GM12878 (cell line): ENCODE results near the gene HEXIM2. TPM values are rescaled to one million over a fixed set of nuclear protein-coding genes. Genes with fewer than 3 reads are reported as not detected.
A peak's percentile ranks its signal among the peaks of the same experiment; 100 is the strongest.

Experiments
- ATAC-seq: fragments of 200-7000 bp; cut with Tn5 transposase; 3 replicates; pipeline ENCODE4 v1.9.1; 2020; ENCODE audit warnings: mild to moderate bottlenecking, moderate library complexity
- Bru-seq: library from RNA; stranded (reverse); fragments of 400-500 nt; gene quantifications from one replicate; lab custom pipeline; 2021; lab: Mats Ljungman, UMichigan
- BruChase-seq, 2 experiments: library from RNA; stranded (reverse); fragments of 400-500 nt; gene quantifications; one replicate each; lab custom pipeline; 2021; lab: Mats Ljungman, UMichigan
- BruUV-seq: library from RNA; stranded (reverse); fragments of 400-500 nt; replicated peaks from 2 replicates; lab custom pipeline; 2021; lab: Mats Ljungman, UMichigan
- CTCF ChIA-PET: fragments of 300-600 bp; sonication (Branson Sonifier 250); formaldehyde crosslinking; extraction: SDS; loops from one replicate; lab custom pipeline; 2021; ENCODE audit warnings: inconsistent platforms; lab: Yijun Ruan, JAX
- POLR2A ChIA-PET: fragments of 350-600 bp; formaldehyde crosslinking; extraction: SDS; loops from one replicate; lab custom pipeline; 2021; ENCODE audit warnings: inconsistent platforms; lab: Charles Lee
- RAD21 ChIA-PET: fragments of 300-600 bp; sonication (Branson Sonifier 250); formaldehyde crosslinking; loops from one replicate; lab custom pipeline; 2023; ENCODE audit warnings: antibody characterized with exemption; ENCODE audit not compliant: unreplicated experiment; lab: Charles Lee
- SMC1A ChIA-PET: fragments of 300-600 bp; sonication (Branson Sonifier 250); formaldehyde crosslinking; loops from one replicate; lab custom pipeline; 2023; ENCODE audit not compliant: unreplicated experiment, uncharacterized antibody; lab: Charles Lee
- DNase-seq: peaks from one replicate; pipeline ENCODE4 v3.0.0-alpha.2; 2011; ENCODE audit warnings: low read depth, low spot score
- FAIRE-seq: peaks from 3 replicates; lab custom pipeline; 2011; peaks lifted over from hg19 to GRCh38; lab: Jason Lieb, UNC
- H2AFZ ChIP-seq: 2 replicates; pipeline ENCODE4 v1.6.0; 2011; ENCODE audit warnings: low read depth, low read length, control low read depth; ENCODE audit not compliant: control insufficient read depth
- H3K27ac ChIP-seq: 2 replicates; pipeline ENCODE4 v1.5.1; 2011; ENCODE audit warnings: control low read depth; ENCODE audit not compliant: control insufficient read depth, insufficient read depth
- H3K27me3 ChIP-seq, 2 experiments: replicated peaks in 1 of 2; 2 replicates each; pipeline versions ENCODE4 v1.6.0 to v1.6.1; 2011; ENCODE audit warnings: low read length in 1 of 2; ENCODE audit not compliant: control insufficient read depth in 2 of 2, insufficient read depth in 2 of 2
- H3K36me3 ChIP-seq, 2 experiments: 2 replicates each; pipeline ENCODE4 v1.5.1; 2011; ENCODE audit warnings: low read length in 1 of 2; ENCODE audit not compliant: control insufficient read depth in 2 of 2, insufficient read depth in 2 of 2
- H3K4me1 ChIP-seq: 2 replicates; pipeline ENCODE4 v1.6.1; 2011; ENCODE audit warnings: mild to moderate bottlenecking, low read length, moderate library complexity, mixed read lengths; ENCODE audit not compliant: control insufficient read depth, insufficient read depth
- H3K4me2 ChIP-seq: 2 replicates; pipeline ENCODE4 v1.6.0; 2011; ENCODE audit warnings: control low read depth; ENCODE audit not compliant: control insufficient read depth, insufficient read depth
- H3K4me3 ChIP-seq: fragments of 200-600 bp; sonication (generic); 2 replicates; pipeline ENCODE4 v1.5.1; 2016
- H3K79me2 ChIP-seq: 2 replicates; pipeline ENCODE4 v1.6.0; 2011; ENCODE audit warnings: low read length; ENCODE audit not compliant: control insufficient read depth, insufficient read depth
- H3K9ac ChIP-seq: 2 replicates; pipeline ENCODE4 v1.8.0; 2011; ENCODE audit warnings: low read length, control low read depth, mixed read lengths; ENCODE audit not compliant: control insufficient read depth, insufficient read depth
- H3K9me3 ChIP-seq: replicated peaks from 3 replicates; pipeline ENCODE4 v1.5.1; 2011; ENCODE audit warnings: mild to moderate bottlenecking, low read length; ENCODE audit not compliant: control insufficient read depth, insufficient read depth
- H4K20me1 ChIP-seq: 2 replicates; pipeline ENCODE4 v1.6.0; 2011; ENCODE audit not compliant: control insufficient read depth, insufficient read depth
- EED ChIP-seq: sonication (generic); IDR thresholded peaks from 2 replicates; pipeline ENCODE4 v1.6.1; 2016; ENCODE audit warnings: antibody characterized with exemption, low read depth
- NFXL1 ChIP-seq: fragments of 450-650 bp; IDR thresholded peaks from 2 replicates; pipeline ENCODE4 v1.6.1; 2017; ENCODE audit warnings: antibody characterized with exemption, mild to moderate bottlenecking, borderline replicate concordance
- PAX5 ChIP-seq: IDR thresholded peaks from 2 replicates; pipeline ENCODE4 v1.6.1; 2011; ENCODE audit warnings: low read depth, low read length, borderline replicate concordance
- SMAD5 ChIP-seq: IDR thresholded peaks from 2 replicates; pipeline ENCODE4 v1.6.1; 2016; ENCODE audit warnings: antibody characterized with exemption, low read depth
- TCF3 ChIP-seq: IDR thresholded peaks from 2 replicates; pipeline ENCODE4 v1.6.1; 2012; ENCODE audit warnings: low read depth, mild to moderate bottlenecking, low read length, borderline replicate concordance; ENCODE audit not compliant: insufficient read depth
- ZBTB40 ChIP-seq: fragments of 450-650 bp; IDR thresholded peaks from 2 replicates; pipeline ENCODE4 v1.6.1; 2016; ENCODE audit warnings: mild to moderate bottlenecking, moderate library complexity, borderline replicate concordance
- WGBS: methylation state at CpG from one replicate; pipeline ENCODE4 v1.1.6; 2016; ENCODE audit warnings: low lambda C conversion rate; ENCODE audit not compliant: insufficient replicate concordance, insufficient coverage; ENCODE audit errors: missing lambda C conversion rate; 5-methylcytosine and 5-hydroxymethylcytosine counted together
- in situ Hi-C: fragments of 300-500 bp; cut with MboI; formaldehyde crosslinking; loops from 9 replicates; pipeline ENCODE4 v1.14.3; 2018; ENCODE audit warnings: mixed read lengths
- intact Hi-C: fragments of 100-400 bp; cut with micrococcal nuclease; formaldehyde crosslinking; loops from one replicate; pipeline ENCODE4 v1.14.2; 2022; ENCODE audit not compliant: unreplicated experiment
- long read RNA-seq, 2 experiments: library from polyadenylated mRNA; unstranded; transcript quantifications; one replicate each; pipeline ENCODE4 v2.0.0, GENCODE V29; 2019 to 2020
- polyA minus RNA-seq, 3 experiments: library from RNA; depleted of rRNA, polyadenylated mRNA; stranded (reverse); fragments of >200 nt; gene quantifications; 2 replicates each; pipeline ENCODE4 v1.2.3, GENCODE V29; 2011
- polyA plus RNA-seq, 11 experiments: library from polyadenylated mRNA; depleted of rRNA in 4 of 11; unstranded in 6 of 11; stranded (reverse) in 5 of 11; fragments of >200 nt; fragmentation: Nextera tagmentation in 4 of 11; fragmentation: Illumina TruSeq in 1 of 11; extraction: Ambion mirVana in 4 of 11; extraction: Trizol in 1 of 11; gene quantifications; 1 replicate in 1 of 11; 2 replicates in 10 of 11; pipeline versions ENCODE4 v1.2.1 to v1.2.3, GENCODE V29; 2011 to 2016; ENCODE audit warnings: inconsistent platforms in 2 of 11, missing spikeins in 2 of 11, low read depth in 1 of 11
- total RNA-seq, 4 experiments: library from RNA; depleted of rRNA in 3 of 4; stranded (reverse); fragments of >200 nt in 3 of 4; fragmentation: Illumina TruSeq in 1 of 4; extraction: Trizol in 1 of 4; gene quantifications; 2 replicates each; pipeline versions ENCODE4 v1.2.1 to v1.2.3, GENCODE V29; 2013 to 2021
- TF ChIP-seq, protein P1 (sequence below): IDR thresholded peaks from 2 replicates; pipeline ENCODE4 v1.6.1; 2011; ENCODE audit warnings: borderline replicate concordance, low read depth, mild to moderate bottlenecking, moderate library complexity, mixed read lengths, low read length; ENCODE audit not compliant: insufficient read depth; ENCODE audit errors: extremely low read length

The HEXIM2 gene
- total RNA-seq (2013; cell fraction: nucleolus; rRNA removed), result 3.0 TPM in 2 replicates
- 8.3 and 8.7 TPM in 2 replicates for total RNA-seq (2014; rRNA removed)
- total RNA-seq (2014; rRNA removed; fragmentation: Illumina TruSeq; extraction: Trizol), result 4.8 and 5.1 TPM in 2 replicates
- total RNA-seq (2021), result 7.6 and 9.7 TPM in 2 replicates
- polyA plus RNA-seq (2011; ENCODE audit: low read depth), result 3.6 TPM
- 4.3 and 5.8 TPM in 2 replicates for polyA plus RNA-seq (2011; rRNA removed)
- 9.7 and 12.0 TPM in 2 replicates for polyA plus RNA-seq (2011; cell fraction: cytosol; rRNA removed)
- polyA plus RNA-seq (2011; cell fraction: nucleus; rRNA removed), result 6.9 and 8.7 TPM in 2 replicates
- 8.8 and 9.2 TPM in 2 replicates for polyA plus RNA-seq (2012)
- 0.87 and 4.9 TPM in 2 replicates for polyA plus RNA-seq (2014; fragmentation: Illumina TruSeq; extraction: Trizol)
- under 1 TPM; 0.10 to 0.22 TPM for polyA plus RNA-seq (2014; fragmentation: Nextera tagmentation; extraction: Ambion mirVana)
- 7.1 and 12.5 TPM in 2 replicates for polyA plus RNA-seq (2014; rRNA removed)
- polyA plus RNA-seq (2016; fragmentation: Nextera tagmentation; extraction: Ambion mirVana), result 10 to 100 TPM in 1 of 2 experiments, 1 to 10 TPM in 1; 9.7 to 10.3 TPM
- polyA minus RNA-seq (2011; rRNA and poly(A)+ RNA removed), result 4.2 and 9.8 TPM in 2 replicates
- 3.3 and 3.4 TPM in 2 replicates for polyA minus RNA-seq (2011; cell fraction: cytosol; rRNA and poly(A)+ RNA removed)
- 1.6 and 3.1 TPM in 2 replicates for polyA minus RNA-seq (2011; cell fraction: nucleus; rRNA and poly(A)+ RNA removed)
- Bru-seq, nascent RNA, result percentile 45 among the genes with signal in this experiment
- BruChase-seq, experiment 1, labeled RNA remaining after a 6-hour chase, result percentile 39 among the genes with signal in this experiment
- BruChase-seq, experiment 2, labeled RNA remaining after a 2-hour chase, result percentile 39 among the genes with signal in this experiment
- long read RNA-seq, experiment 1, partial matches to known transcripts, result 0 of 7 reads
- long read RNA-seq, experiment 1, other reads (novel, unspliced or antisense), result 0 of 7 reads
- long read RNA-seq, experiment 2, partial matches to known transcripts, result 0 of 15 reads
- long read RNA-seq, experiment 2, other reads (novel, unspliced or antisense), result 2 of 15 reads

- FAIRE-seq (peak; percentile 98), ATAC-seq (peak; percentile 96), DNase-seq (peak; percentile 100)
- peak within 1 kb of the TSS; percentile 100 for H3K9ac ChIP-seq
- peak within 1 kb of the TSS; percentile 98 for H3K27ac ChIP-seq
- ChIA-PET POLR2A (interaction anchor here (0.6 to 6.6 kb wide), 17 partner anchors 10 to 1000 kb away, joined by 3 to 239 read pairs (median 4); partner anchors contain the start of genes HEXIM1 and NMT1), CTCF (interaction anchor here (0.7 to 7.4 kb wide), 13 partner anchors 11 to 1940 kb away, joined by 3 to 199 read pairs (median 4); partner anchors contain the start of genes ACBD4 and HEXIM1), SMC1A (interaction anchor here (0.6 to 6.4 kb wide), 13 partner anchors 11 to 259 kb away, joined by 3 to 114 read pairs (median 4); partner anchors contain the start of genes ACBD4 and HEXIM1), RAD21 (interaction anchor here (0.7 to 4.7 kb wide), 13 partner anchors 10 to 219 kb away, joined by 3 to 100 read pairs (median 4); partner anchors contain the start of genes ACBD4, HEXIM1 and MAP3K14)
- peaks cover 8% of the 10 kb centered on the region for H3K4me1 ChIP-seq
- peak within 1 kb of the TSS; percentile 78 for H2AFZ ChIP-seq
- 1% methylated on average over 42 of the region's 53 CpGs for WGBS
- intact Hi-C loops (loop anchor here (1.0 kb wide), 1 partner anchor 13 kb away; the partner anchor contains the start of gene HEXIM1), in situ Hi-C loops (no loop called here)
- peak within 1 kb of the TSS; percentile 99 for H3K4me2 ChIP-seq
- no peaks in the 10 kb centered on the region for H3K36me3 ChIP-seq
- H3K79me2 ChIP-seq, result peaks cover 36% of the 10 kb centered on the region
- no peaks in the 10 kb centered on the region for H3K27me3 ChIP-seq
- H4K20me1 ChIP-seq, result no peaks in the 10 kb centered on the region
- BruUV-seq, result no TSS peak
- H3K9me3 ChIP-seq, result no peaks in the 10 kb centered on the region
- H3K4me3 ChIP-seq, result peak within 1 kb of the TSS; percentile 86
- TF ChIP-seq EED, result 0 out of 2 replicates have a peak, but pooled peaks have one; percentile 49
- TF ChIP-seq NFXL1, result no peak
- peak; percentile 65; the same call in 1 of the 2 replicates for TF ChIP-seq TCF3
- peak; percentile 71; the same call in 1 of the 2 replicates for TF ChIP-seq ZBTB40
- no peak; the same call in 1 of the 2 replicates for TF ChIP-seq PAX5
- TF ChIP-seq, protein P1, sequence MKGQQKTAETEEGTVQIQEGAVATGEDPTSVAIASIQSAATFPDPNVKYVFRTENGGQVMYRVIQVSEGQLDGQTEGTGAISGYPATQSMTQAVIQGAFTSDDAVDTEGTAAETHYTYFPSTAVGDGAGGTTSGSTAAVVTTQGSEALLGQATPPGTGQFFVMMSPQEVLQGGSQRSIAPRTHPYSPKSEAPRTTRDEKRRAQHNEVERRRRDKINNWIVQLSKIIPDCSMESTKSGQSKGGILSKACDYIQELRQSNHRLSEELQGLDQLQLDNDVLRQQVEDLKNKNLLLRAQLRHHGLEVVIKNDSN, result no peak
- peak; percentile 92 for TF ChIP-seq SMAD5
These were observed at the start of gene HEXIM2 for GRCh38 chr17:45161288-45162024. Gene HEXIM2, plus strand, starts transcription at chr17:45161875. Its CDS starts 919 bp downstream, at chr17:45162794.
